GM12872 (cell line): ENCODE measurements around the gene KIAA0040.
A peak's percentile ranks its signal among the peaks of the same experiment; 100 is the strongest.

Experiments used
- CTCF ChIP-seq: IDR thresholded peaks from 3 replicates; pipeline ENCODE4 v1.5.1; 2011; ENCODE audit warnings: low read depth, mild to moderate bottlenecking, low read length, moderate library complexity; ENCODE audit not compliant: insufficient read depth

KIAA0040 gene

GRCh38 chr1:175127565-175127964 is 65.0 kb downstream of the KIAA0040 start:
- TF ChIP-seq CTCF, result no peak

- no peak for TF ChIP-seq CTCF
These were observed 66.2 kb downstream of the KIAA0040 start for GRCh38 chr1:175126347-175126746.

GRCh38 chr1:175124861-175125260 is 67.7 kb downstream of the KIAA0040 start:
- TF ChIP-seq CTCF, result no peak

- no peak for TF ChIP-seq CTCF
These were observed 72.1 kb downstream of the KIAA0040 start for GRCh38 chr1:175120511-175120910.

GRCh38 chr1:175118375-175119367 is 73.9 kb downstream of the KIAA0040 start:
- TF ChIP-seq CTCF, result no peak

- peak; percentile 24; the same call in 1 of the 3 replicates for TF ChIP-seq CTCF
These were observed 75.7 kb downstream of the KIAA0040 start for GRCh38 chr1:175116903-175117302.

- TF ChIP-seq CTCF, result no peak
These were observed 76.3 kb downstream of the KIAA0040 start for GRCh38 chr1:175116210-175116798.
